SIG-M5 (cell line): Measurements from ENCODE around the gene SIM1.

Source experiments
- DNase-seq: peaks from one replicate; lab custom pipeline; 2025; lab: John Stamatoyannopoulos, UW

Gene SIM1

DNA sequence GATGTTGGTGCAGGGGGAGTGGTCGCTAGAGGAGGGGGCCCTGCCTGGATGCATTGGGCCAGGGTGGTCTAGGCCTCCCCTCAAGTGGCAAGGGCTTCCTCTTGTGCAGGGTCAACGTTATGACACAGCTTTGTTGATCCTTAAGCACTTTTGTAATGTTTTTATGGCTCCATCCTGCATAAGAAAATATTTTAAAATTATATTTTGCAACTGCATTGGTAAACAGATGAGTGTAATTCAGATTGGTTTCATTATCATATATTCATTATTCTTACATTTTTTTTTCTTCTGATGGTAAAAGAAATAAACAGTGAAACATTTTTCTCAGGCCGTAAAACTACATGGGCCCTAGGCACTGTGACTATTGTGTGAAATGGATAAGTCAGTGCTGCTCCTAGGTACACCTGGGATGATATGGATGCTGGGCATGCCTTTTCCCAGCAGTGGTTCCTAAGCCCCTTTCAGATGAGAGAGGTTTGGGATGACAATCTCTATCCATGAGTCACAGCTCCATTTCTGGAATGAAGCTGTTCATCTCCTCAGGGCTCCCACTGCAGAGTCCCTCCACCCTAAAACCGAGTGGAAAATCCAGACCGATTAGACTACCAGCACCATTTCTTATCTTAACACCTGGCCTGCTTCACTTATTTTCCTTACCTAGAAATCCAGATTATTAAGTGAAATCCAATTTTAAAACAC, 5.8 kb upstream of the SIM1 start:
- DNase-seq = no peak

DNA sequence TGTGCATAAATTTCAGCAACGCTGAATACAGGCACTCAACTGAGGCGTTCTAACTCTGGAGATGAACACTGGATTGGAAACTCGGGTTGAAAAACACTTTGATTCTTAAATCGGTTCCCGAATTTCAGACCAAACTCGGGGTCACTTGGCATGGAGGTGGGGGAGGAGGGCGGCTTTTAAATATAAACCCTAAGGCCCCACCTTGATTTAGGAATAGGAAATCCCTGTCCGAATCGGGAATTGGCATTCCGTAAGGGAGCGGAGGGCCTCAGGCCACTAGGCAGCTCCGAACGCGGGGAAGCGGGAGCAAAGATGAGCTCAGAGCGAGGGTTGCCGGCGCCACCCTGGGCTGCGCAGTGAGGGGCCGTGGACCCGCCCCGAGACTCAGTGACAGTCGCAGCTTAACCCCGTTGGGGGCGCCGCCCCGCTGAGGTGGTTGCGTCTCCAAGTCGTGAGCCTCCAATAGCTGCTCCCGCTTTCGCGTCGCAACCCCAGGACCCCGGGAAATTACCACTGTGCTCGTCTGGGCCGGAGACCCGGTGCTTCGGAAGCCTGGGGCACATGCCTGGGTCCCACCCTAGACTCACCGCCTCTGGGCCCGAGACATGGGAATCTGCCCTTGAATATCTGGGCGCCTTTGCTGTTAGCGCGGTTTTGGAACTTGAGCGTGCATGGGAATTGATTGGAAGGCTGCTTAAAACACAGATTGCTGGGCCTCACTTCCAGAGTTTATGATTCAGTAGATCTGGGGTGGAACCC, 4.6 kb upstream of the SIM1 start:
- DNase-seq = no peak

DNA sequence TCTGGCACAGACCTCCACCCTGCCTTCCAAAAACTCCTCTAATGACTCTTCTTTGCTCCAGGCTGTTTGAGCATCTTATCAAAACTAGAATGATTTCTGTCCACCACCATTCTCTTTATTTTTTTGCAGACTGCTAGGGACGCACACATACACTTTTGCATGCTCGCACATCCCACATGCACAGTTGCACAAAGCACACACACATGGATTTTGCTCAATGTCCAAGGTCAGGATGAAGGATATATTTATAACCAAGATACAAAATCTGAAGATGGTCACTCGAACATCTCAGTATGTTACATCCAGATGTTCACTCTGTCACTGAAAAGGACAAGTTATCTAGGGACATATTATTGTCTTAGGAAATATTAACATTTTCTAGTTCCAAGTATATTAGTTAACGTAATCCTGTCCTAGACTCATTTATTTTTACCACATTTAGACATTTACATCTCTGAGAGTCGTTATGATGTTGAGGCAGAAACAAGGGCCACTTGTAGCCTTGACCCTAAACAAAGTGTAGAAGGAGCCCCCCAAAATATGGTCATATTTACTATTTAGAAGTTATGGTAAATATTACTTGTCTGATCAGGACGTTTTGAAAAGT, 3.4 kb upstream of the SIM1 start:
- DNase-seq = no peak

DNA sequence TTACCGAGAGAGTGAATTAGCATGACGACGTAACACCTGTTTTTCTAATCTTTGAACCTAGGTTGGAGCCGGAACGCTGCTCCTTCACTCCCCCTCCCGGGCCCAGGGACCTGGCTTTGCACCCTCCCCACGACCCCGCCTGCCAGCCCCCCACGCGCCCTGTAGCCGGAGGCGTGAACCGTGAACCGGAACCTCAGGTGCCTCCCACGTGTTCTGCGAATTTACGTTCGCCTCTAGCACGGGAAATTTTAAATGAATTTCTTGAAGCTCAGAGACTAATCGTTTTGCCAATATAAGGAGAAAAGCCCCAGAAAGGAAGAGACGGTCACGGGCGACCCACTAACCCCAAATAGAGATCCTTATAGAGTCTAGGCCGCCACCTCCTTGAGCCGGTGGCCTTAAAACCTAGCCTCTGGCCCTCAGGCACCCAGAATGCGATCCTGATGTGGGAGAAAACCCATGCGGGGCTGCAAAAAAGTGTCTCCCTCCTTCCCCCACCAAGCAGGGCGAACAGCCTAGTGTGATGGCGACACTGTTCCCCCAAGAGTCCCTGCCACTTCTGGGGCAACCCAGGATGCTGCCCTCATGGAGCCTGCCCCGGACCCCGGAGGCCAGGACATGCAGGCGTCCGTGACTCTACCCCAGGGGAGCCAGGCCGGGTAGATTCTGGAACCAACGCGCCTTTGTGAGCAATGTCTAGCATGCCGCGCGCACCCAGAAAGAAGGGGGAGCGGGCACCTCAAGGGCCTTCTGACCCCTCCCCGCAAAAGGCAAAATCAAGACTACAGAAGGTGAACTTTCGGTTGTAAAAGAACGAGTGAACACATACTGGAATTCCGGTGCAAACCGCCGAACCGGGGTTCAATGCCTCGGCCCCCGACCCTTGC, 2.7 kb upstream of the SIM1 start:
- DNase-seq = no peak

GRCh38 chr6:100466410-100467128, 1.8 kb upstream of the SIM1 start:
- DNase-seq = no peak

DNA sequence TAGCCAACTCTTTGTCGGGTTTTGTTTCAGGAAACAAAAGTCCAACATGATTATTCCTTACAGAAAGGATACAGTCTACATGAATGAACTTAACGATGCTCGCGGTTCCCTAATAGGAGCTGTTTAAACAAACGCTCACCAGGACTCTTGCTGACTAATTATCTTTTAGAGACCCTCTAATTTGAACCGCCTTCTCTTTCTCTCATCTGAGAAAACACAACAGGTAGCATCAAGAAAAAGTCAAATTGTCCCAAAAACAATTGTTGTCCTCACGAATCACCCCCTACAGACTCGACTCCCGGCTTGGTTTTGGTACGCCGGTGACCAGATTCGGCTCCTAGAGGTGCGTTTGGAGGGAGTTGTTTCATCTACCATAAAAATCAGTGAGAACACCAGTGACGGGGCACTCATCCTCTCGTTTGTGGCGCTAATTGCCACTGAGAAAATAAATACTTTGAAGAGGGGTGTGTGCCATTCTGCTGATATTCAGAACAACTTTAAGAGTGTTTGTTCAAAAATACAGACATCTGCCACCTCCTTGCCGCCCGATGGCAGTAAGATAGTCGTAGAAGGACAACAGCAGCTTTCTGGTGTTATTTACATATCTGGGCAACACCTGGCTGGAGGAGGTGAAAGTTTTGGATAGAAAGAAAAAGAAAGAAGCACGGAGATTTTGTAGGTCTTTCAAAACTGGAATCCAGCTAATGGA, 1.1 kb upstream of the SIM1 start:
- DNase-seq = no peak

DNA sequence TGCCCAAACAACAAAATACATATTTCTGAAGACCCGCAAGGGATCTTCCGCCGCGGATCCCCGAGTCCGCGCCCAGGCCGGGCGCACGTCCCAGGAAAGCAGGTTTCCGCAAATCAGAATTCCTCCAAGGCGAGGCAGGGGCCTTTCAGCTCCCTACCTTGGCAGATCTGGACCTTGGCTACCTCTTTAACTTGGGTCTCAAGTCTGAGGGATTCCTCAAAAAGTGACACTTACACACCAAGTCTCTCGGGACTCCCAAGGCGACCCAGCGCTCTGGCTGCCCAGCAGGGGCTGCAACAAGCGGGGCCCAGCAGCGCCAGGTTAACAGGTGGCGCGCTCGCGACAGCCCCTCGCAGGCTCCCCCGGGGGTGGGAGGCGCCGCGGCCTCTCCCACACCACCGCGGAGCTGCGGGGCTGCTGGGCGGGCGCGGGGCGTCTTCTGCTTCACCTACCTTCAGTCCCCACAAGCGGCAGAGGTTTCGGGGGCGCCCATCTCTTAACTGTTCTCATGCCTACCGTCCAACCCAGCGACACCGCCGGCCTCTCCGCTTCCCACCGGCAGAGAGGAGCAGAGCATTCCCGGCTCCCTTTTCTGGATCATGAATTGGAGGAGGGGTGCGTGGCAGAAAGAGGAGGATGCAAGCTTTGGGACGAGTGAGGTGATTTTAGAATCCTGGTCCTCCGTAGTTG, 414 bp downstream of the SIM1 start:
- no peak for DNase-seq

DNA sequence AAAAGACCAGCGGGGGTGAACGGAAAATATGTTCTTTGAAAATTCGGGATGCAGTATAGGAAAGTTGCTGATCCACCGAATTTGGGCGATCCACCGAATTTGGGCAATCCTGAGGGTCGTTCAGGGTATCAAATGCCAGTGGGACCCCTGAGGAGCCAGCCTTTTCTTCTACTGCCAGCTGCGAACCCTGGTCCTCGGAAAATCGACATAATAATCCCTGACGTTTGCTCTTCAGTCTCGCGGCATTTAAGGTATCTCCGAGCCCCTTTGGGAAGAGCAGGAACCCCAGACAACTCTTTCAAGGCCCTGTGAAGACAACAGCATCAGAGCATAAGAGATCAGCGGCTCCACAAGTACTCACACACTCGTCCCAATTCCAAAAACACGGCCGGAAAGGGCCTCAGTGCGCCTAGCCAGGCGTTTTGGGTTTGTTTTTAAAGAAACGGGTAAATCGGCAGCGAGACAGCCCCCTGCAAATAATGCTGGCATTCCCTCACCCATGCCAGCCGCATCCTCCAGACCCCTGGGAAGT, 1.0 kb downstream of the SIM1 start:
- no peak for DNase-seq

DNA sequence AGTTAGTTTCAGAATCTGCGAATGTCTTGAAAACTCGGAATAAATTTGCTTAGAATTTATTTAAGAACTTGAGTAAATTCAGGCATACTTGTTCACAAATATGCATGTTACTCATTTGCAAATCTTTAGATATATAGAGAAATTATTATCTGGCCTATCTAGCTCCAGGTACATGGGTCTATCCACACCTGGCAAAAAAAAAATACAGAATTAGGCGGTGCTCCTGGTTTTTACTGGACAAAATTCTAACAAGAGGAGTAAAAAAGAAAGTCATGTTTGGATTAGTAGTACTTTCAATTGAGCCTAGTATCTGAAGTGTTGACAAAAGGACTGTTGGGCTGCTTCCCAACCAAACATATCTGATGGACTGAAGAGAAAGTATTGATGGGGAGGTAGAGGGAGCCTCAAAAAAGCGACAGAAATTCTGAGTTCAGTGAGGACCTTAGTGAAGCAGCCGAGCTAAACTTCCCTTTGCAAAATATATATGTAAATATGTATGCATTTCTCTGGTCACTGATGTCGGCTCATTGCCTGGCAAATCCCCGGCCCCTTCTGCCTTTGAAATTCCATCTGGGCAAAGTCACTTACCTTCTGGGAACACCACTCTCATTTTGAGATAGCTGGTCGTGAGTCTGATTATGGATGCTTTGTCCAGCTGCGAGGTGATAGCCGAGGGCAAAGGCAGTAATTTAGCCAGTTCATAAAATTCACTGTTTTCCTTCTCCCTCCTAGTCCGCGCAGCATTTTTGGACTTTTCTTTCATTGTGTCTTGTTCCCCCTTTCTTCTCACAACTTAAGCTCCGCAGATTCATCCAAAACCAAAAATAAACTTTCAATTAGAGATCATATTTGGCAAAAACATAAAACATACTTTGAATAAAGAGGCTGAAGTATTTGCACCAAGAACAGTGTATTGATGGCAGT, 1.8 kb downstream of the SIM1 start:
- DNase-seq = no peak

GRCh38 chr6:100461917-100462705, 2.6 kb downstream of the SIM1 start:
- DNase-seq = no peak

GRCh38 chr6:100461278-100461916, 3.3 kb downstream of the SIM1 start:
- DNase-seq = no peak

DNA sequence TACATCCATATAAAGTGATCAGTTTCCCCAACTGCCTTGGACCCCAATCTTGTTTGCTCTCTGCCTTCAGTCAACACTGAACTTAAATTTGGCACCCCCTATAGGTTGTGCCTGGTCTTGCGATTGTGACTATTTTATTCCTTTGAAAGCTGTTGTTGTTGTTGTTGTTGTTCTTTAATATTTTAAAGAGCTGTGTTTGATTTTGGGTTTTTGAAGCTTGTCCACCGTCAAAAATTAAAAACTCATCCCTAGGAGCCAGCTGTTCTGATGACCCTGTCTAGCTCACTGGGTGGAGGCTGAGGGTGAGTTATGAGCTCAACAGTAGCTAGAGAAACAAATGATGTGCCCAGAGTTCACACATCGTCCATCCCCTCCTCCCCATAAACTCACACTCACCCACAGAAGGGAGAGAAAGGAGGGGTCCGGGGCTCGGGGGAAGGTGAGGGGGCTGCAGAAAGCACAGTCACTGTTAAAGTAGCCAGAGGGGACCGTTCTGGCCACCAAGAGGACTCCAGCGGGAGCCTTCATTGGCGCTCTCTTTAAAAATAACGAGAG, 4.0 kb downstream of the SIM1 start:
- no peak for DNase-seq

DNA sequence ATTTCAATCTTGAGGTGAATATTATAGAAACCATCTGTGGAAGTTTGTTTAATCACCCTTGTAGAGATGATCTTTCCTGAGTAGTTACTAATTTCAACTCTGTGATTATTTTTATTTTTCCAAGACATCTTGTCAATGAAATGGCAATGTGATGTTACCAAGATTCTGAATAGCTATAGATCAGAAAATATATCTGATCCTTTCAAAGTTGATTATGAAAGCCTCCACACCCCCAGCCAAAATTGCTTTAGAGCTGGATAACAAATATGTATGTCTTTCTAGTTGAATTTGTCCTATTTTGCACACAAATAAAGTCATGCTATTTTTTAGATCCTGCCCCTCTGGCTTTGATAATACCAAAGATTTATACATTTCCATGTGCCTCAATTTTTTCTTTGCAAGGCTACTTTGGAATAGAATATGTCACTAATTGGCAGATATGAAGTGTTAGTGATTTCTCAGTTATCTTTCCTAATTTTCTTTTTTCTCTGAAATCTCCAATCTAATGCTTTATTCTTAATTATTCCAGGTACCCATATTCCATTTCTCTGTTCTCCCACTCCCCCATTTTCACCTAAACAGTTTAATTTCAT, 5.0 kb downstream of the SIM1 start:
- DNase-seq = no peak

DNA sequence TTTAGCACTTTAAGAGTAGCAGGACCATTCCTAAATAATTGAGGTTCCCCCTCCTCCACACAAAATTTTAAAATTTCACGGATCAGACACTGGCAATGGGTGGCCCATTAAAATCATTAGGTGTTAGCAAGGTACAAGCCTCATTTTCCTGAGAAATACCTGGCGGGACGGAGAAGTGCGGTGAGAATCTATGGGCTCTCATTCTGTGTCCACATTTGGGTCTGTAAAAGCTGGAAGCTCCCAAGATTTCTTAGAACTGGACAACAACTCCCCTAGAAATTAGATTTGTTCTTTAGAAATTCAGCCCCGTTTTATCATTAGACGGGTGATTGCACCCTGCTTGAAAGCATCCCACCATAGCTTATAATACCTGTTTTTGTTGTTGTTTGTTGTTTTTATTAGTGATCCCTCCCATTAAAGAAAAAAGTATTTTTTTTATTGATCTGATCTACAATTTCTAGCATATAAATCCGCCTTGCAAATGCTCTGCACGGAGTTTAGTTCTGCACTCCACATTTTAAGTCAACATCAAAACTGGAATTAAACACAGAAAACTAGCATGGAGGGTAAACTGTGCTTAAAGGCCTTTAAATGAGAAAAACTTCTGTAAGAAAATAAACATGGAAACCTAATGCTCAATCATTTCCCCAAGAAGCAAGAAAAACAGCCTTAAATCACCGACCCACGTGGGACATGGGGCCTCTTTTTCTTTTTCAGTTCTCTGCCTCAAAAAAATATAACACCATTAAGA, 5.7 kb downstream of the SIM1 start:
- DNase-seq = no peak

GRCh38 chr6:100457311-100457990, 7.3 kb downstream of the SIM1 start:
- DNase-seq = no peak

DNA sequence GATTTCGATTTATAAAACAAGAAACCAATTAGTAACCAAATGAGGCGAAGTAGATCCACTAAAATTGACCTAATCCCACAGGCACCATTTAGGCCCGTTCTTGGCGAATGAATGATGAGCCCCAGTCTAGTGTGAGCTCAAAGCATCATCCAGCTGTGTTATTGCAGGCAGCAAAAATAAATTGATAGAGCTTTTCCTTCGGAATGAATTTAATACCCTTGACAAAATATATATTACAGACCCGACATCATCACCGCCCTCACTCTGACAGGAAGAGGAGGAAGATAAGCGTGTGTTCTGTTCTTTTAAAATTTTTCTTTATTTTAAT, 7.8 kb downstream of the SIM1 start:
- DNase-seq = no peak
